ENCODE results near the gene SRMS. TPM values are rescaled to one million over a fixed set of nuclear protein-coding genes. Genes with fewer than 3 reads are reported as not detected.

The SRMS gene
- total and polyA plus RNA-seq, 4 donors = not detected

GRCh38 chr20:63532449-63532971 is 15.0 kb downstream of the SRMS start:
- Histone ChIP-seq H3K4me1 (ENCODE audit: control insufficient read depth in 4 of 4, insufficient read depth in 4 of 4, low read length in 3 of 4) (peaks cover 10 to 25% (median 18%) of the 10 kb centered on the region in 4 donors), H3K27ac (ENCODE audit: low read depth in 1 of 2, low read length in 2 of 2) (no peak overlapping the region), H3K27me3 (ENCODE audit: control insufficient read depth in 4 of 4, insufficient read depth in 4 of 4, low read length in 3 of 4) (no peaks in the 10 kb centered on the region), H3K36me3 (ENCODE audit: control insufficient read depth in 4 of 4, insufficient read depth in 3 of 4, low read depth in 1 of 4, low read length in 3 of 4) (no peaks in the 10 kb centered on the region), H3K9ac (ENCODE audit: low read depth in 1 of 2, low read length in 2 of 2) (no peak overlapping the region), H3K4me3 (ENCODE audit: low read depth in 1 of 3, low read length in 3 of 3) (no peak overlapping the region), H3K9me3 (ENCODE audit: control insufficient read depth in 4 of 4, low read length in 3 of 4) (no peaks in the 10 kb centered on the region)
- no peak for TF ChIP-seq TAF1 (conservative IDR thresholded peaks at IDR 0.05)
- no peak for TF ChIP-seq EGR1 (IDR thresholded peaks at IDR 0.05; ENCODE audit: low read depth in 2 of 2)
- TF ChIP-seq ZBTB33 (IDR thresholded peaks at IDR 0.05) = no peak
- TF ChIP-seq ATF3 (IDR thresholded peaks at IDR 0.05) = no peak
- no peak for TF ChIP-seq FOXA2 (IDR thresholded peaks at IDR 0.05)
- no peak for TF ChIP-seq REST (IDR thresholded peaks at IDR 0.05)
- TF ChIP-seq YY1 (IDR thresholded peaks at IDR 0.05) = no peak
- TF ChIP-seq GABPA (IDR thresholded peaks at IDR 0.05 in 1 of 2, conservative IDR thresholded peaks at IDR 0.05 in 1 of 2) = no peak
- no peak for TF ChIP-seq JUND (IDR thresholded peaks at IDR 0.05)
- TF ChIP-seq HNF4G (IDR thresholded peaks at IDR 0.05) = no peak
- TF ChIP-seq HNF4A (conservative IDR thresholded peaks at IDR 0.05) = no peak
- no peak for TF ChIP-seq MAX (IDR thresholded peaks at IDR 0.05)
- no peak for TF ChIP-seq RXRA (IDR thresholded peaks at IDR 0.05)
- TF ChIP-seq RAD21 (IDR thresholded peaks at IDR 0.05) = no peak
- 89% methylated on average over 24 of the region's 24 CpGs for WGBS
- DNase-seq (ENCODE audit: low spot score) = no peak

- TF ChIP-seq ATF3 (IDR thresholded peaks at IDR 0.05) (no peak), YY1 (IDR thresholded peaks at IDR 0.05) (no peak), GABPA (IDR thresholded peaks at IDR 0.05 in 1 of 2, conservative IDR thresholded peaks at IDR 0.05 in 1 of 2) (no peak), ZBTB33 (IDR thresholded peaks at IDR 0.05) (no peak), FOXA2 (IDR thresholded peaks at IDR 0.05) (no peak), REST (IDR thresholded peaks at IDR 0.05) (no peak), SP1 (IDR thresholded peaks at IDR 0.05) (no peak), FOXA1 (IDR thresholded peaks at IDR 0.05) (no peak)
- H3K9me3 ChIP-seq (ENCODE audit: control insufficient read depth in 4 of 4, low read length in 3 of 4) = no peaks in the 10 kb centered on the region
These were observed 15.7 kb downstream of the SRMS start for GRCh38 chr20:63531686-63532448.

More at GRCh38 chr20:63531686-63532448, 15.7 kb downstream of the SRMS start:
- Histone ChIP-seq H3K36me3 (ENCODE audit: control insufficient read depth in 4 of 4, insufficient read depth in 3 of 4, low read depth in 1 of 4, low read length in 3 of 4) (no peaks in the 10 kb centered on the region), H3K4me3 (ENCODE audit: low read depth in 1 of 3, low read length in 3 of 3) (no peak overlapping the region), H3K27ac (ENCODE audit: low read depth in 1 of 2, low read length in 2 of 2) (no peak overlapping the region), H3K4me1 (ENCODE audit: control insufficient read depth in 4 of 4, insufficient read depth in 4 of 4, low read length in 3 of 4) (peaks cover 5 to 19% (median 13%) of the 10 kb centered on the region in 4 donors), H3K9ac (ENCODE audit: low read depth in 1 of 2, low read length in 2 of 2) (no peak overlapping the region), H3K27me3 (ENCODE audit: control insufficient read depth in 4 of 4, insufficient read depth in 4 of 4, low read length in 3 of 4) (no peaks in the 10 kb centered on the region)
- DNase-seq (ENCODE audit: low spot score) = no peak
- 91% methylated on average over 27 of the region's 27 CpGs for WGBS

Data from liver (tissue), 9 donors.